GM12891 (cell line): Measurements from ENCODE around the gene PLEKHH1.

Experiments
- PAX5 ChIP-seq: IDR thresholded peaks from 2 replicates; pipeline ENCODE4 v1.6.1; 2011; ENCODE audit warnings: low read length, moderate library complexity, mild to moderate bottlenecking; ENCODE audit not compliant: insufficient read depth, severe bottlenecking
- POLR2A ChIP-seq: IDR thresholded peaks from 2 replicates; pipeline ENCODE4 v1.6.1; 2011; ENCODE audit warnings: low read depth, low read length, control low read depth
- POLR2AphosphoS5 ChIP-seq: IDR thresholded peaks from 2 replicates; pipeline ENCODE4 v1.6.1; 2011; ENCODE audit warnings: low read depth, low read length, control low read depth
- SPI1 ChIP-seq: IDR thresholded peaks from 2 replicates; pipeline ENCODE4 v1.6.1; 2011; ENCODE audit warnings: low read depth, low read length, control low read depth
- TAF1 ChIP-seq: IDR thresholded peaks from 2 replicates; pipeline ENCODE4 v1.6.1; 2011; ENCODE audit warnings: low read depth, low read length, control low read depth

DNA sequence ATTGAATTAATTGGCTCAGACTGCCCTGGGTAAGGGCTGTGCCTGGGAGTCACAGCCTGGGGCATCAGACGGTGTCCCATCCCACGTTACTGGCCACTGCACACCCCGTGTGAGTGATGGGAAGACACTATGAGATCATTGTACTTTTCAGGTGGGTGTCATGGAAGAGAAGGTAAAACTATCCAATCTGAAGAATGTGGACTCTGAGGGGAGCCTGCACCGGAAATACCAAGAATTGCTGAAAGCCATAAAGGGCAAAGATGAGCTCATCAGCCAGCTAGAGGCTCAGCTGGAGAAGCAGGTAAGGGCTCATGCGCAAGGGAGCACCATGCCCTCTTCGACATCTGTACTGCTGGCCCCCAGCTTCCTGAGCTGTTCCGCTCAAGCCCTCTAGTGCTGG, 24.0 kb downstream of the PLEKHH1 start:
- TF ChIP-seq POLR2A (no peak), PAX5 (no peak), POLR2AphosphoS5 (no peak), TAF1 (no peak), SPI1 (no peak)
